HG02840 (cell line): ENCODE measurements around the gene NSMCE1.

ENCODE experiments used
- ATAC-seq: cut with Tn5 transposase; IDR thresholded peaks from one replicate; pipeline ENCODE4 v1.9.1; 2021; ENCODE audit warnings: mild to moderate bottlenecking, moderate library complexity, moderate number of reproducible peaks; ENCODE audit not compliant: unreplicated experiment, low FRiP score

The NSMCE1 gene, protein sequence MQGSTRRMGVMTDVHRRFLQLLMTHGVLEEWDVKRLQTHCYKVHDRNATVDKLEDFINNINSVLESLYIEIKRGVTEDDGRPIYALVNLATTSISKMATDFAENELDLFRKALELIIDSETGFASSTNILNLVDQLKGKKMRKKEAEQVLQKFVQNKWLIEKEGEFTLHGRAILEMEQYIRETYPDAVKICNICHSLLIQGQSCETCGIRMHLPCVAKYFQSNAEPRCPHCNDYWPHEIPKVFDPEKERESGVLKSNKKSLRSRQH

GRCh38 chr16:27268376-27269299 is at the start of gene NSMCE1:
Gene NSMCE1 (minus strand): TSS chr16:27268772. CDS start chr16:27257570, 11,202 bp downstream.
- ATAC-seq: peak; percentile 86

DNA sequence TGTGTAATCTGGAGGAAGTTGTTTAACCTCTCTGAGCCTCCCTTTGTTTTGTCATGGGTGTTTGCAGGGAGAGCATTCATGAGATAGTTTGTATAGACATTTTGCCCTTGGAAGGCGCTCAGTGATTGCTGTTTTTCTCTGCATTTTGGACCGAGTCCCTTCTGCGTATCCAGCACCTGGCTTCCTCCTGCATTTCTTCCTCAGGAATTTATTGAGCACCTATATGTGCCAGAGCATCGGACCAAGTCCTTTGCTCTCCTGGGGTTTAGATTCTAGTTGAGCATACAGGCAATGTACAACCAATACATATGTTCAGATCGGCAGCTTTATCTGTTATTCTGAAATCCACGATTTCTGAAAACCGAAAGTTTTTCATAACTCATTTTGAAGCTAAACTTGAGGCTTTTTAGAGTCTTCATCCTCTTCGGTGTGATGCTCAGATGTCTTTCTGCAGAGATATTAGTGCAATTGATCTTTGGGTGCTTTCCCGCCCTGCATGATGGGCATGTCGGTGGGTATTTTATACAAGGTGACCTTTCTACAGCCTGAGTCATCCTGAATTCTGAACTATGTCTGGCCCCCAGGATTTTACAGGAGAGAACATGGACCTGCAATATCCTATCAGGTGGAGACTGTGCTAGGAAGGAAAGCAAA is 49.3 kb upstream of the NSMCE1 start:
- no peak for ATAC-seq

GRCh38 chr16:27317320-27317719 is 48.7 kb upstream of the NSMCE1 start:
- no peak for ATAC-seq

GRCh38 chr16:27316038-27316680 is 47.6 kb upstream of the NSMCE1 start:
- ATAC-seq: no peak

DNA sequence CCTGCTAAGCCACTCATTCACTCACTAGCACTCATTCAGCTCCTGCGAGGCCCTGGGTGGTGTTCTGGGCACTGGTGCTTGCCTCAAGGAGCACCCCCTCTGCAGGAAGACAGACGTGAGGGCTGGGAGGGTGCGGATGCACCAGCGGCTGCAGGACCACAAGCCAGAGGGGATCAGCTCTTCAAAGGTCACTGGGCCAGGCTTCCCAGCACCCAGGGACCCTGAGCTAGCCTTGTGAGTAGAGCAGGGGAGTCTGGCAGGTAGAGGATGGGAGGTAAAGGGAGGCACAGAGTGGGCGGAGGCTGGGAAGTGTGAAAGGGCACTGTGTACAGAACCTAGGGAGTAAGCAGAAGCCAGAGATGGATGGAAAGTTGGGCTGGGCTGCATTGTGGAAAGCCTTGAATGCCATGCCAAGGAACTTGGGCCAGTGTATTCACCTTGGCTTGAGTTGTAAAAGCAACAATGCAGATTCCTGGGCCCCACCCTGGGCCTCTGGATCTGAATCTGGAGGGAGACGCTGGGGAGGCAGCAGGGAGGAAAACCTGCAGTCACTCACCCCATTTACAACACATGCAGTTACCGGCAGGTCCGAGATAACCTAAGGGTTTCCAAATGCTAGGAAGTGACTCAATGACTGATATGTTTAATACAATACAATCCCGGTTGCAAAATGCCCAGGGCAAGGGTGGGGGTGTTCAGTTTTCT is 46.9 kb upstream of the NSMCE1 start:
- ATAC-seq: no peak

DNA sequence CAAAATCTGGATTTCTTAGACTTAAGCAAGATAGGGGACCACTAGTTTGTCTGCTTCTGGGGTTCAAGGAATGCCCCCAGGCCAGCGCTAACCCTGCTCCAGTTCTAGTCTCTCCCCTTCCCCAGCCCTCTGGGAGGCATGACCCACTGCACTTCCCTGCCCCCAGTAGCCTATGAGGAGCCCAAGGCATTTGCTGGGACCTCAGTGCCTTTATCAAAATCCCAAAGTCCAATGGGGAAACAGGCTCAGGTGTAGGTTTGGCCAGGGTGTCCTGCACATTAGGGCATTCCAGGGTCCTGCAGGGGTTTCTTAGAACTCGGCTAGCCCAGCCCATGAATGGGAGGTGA is 46.4 kb upstream of the NSMCE1 start:
- no peak for ATAC-seq

DNA sequence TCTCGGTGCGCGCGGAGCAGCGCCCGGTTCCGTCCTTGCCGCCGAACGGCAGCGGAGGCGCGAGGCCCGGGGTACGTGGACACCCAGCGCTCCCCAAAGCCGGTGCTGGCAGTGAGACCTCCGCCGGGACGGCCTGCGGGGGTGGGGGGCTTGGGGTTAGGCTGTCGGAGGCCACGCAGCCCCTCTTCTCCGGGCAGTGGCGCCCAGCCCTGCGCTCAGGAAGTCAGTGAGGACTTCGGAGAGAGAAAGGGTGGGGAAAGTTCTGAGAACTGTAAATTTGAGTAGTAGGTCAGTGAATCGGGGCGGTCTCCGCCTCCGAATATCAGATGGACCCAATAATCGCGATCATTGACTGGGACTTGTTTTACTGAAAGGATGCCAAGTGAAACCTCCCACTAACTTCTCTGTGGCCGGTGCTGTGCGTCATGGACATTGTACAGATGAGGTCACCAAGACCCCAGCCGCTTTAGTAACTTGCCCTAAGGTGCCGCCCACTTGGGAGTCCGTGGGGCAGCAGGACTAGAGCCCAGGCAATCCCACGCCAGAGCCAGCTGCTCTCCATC is 45.7 kb upstream of the NSMCE1 start:
- ATAC-seq: no peak

GRCh38 chr16:27313422-27314160 is 45.0 kb upstream of the NSMCE1 start, which contains the start of gene IL4R:
Gene IL4R (plus strand): TSS chr16:27313974. CDS start chr16:27340204, 26,230 bp downstream.
- no peak for ATAC-seq

DNA sequence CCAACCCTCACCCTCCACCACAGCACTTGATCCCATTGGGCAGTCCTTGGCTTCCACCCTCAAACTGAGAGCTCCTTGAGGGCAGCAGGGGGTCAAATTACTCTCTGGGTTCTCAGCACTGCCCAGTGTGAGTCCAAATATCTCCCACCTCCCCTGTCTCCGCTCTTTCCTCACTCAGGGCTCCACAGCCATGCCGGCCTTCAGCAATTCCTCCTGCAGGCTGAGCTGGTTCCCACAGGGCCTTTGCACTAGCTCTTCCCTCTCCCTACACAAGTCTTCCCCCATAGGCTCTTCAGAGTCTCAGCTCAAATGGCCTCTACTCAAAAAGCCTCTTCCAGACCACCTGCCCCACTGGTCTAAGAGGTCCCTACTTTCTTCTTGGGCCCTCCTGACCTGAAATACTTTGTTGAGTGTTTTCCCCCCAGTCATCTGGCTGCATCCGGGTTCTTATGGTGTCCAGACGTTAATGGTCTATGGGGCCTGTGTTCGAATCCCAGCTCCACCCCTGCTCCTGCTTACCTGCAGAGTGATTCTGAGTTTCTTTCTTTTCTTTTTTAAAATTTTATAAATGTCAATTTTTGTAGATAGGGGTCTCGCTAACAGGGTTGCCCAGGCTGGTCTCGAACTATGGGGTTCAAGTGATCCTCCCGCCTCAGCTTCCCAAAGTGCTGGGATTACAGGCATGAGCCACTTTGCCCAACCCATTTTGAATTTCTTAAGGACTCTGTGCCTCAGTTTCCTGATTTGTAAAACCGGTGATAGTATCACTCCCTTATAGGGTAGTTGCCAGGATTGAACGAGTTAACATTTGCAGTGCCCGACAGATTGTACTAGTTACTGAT is 44.2 kb upstream of the NSMCE1 start:
- no peak for ATAC-seq

DNA sequence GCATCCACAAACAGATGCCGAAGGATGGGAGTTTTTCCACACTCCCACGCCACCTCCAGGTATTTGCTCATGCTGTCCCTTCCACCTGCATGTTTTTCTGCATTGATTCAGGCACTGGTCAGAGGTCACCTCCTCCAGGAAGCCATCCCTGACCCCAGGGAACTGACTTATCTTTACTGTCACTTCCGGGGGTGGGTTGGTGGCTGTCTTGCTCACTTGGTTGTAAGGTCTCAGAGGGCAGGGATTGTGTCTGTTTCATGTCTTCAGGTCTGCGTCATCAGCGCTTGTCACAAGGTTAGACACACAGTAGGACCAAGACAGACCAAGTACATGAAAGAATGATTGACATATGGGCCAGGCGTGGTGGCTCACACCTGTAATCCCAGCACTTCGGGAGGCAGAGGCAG is 43.3 kb upstream of the NSMCE1 start:
- ATAC-seq: no peak

GRCh38 chr16:27311448-27311830 is 42.9 kb upstream of the NSMCE1 start:
- ATAC-seq: no peak

DNA sequence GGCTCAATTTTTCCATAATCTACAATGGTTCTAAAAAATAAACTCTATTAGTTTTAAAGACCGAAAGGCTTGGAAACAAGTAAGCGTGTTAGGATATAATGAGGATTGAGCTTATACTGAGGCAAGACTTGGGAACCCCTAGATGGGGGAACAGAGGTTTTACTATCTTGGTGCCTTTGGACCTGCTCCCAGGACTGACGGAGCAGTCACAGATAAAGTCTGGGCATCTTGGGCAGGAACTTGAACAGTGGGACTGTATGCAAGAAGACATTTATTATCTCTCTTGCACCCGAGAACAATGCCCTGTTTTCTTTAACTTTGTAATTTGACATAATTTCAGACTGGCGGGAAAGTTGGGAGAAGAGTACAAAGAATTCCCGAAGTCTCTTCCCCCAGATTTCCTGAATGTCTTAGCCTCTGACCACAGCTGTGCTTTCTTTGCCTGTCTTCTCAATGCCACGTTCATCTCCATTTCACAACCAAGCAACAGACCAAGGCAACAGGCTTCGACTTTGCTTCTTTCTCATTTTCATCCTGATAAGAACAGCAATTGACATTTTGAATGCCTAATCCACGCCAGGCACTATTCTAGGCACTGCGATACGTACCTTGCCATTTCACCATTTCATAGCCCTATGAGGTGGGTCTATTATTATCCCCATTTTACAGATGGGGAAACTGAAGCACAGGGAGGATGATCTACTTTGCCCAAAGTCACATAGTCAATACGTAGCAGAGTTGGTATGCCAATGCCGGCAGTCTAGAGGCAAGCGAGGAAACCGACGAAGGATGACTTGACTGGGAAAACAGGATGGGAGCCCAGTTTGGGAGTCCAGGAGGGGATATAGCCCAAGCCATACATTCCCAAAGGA is 42.2 kb upstream of the NSMCE1 start:
- ATAC-seq: no peak

GRCh38 chr16:27308792-27309191 is 40.2 kb upstream of the NSMCE1 start:
- no peak for ATAC-seq

DNA sequence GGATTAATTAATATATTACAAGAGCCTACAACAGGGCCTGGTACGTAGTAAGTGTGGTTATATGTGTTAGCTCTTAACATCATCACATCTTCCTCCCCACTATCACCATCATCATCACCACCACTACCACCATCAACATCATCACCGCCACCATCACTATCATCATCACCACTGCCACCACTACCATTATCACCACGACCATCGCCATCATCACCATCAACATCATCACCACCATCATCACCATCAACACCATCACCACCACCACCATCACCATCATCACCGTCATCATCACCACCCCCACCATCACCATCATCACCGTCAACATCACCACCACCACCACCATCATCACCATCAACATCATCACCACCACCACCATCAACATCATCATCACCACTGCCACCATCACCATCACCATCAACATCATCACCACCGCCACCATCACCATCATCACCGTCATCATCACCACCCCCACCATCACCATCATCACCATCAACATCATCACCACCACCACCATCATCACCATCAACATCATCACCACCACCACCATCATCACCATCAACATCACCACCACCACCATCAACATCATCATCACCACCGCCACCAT is 37.4 kb upstream of the NSMCE1 start:
- ATAC-seq: no peak

DNA sequence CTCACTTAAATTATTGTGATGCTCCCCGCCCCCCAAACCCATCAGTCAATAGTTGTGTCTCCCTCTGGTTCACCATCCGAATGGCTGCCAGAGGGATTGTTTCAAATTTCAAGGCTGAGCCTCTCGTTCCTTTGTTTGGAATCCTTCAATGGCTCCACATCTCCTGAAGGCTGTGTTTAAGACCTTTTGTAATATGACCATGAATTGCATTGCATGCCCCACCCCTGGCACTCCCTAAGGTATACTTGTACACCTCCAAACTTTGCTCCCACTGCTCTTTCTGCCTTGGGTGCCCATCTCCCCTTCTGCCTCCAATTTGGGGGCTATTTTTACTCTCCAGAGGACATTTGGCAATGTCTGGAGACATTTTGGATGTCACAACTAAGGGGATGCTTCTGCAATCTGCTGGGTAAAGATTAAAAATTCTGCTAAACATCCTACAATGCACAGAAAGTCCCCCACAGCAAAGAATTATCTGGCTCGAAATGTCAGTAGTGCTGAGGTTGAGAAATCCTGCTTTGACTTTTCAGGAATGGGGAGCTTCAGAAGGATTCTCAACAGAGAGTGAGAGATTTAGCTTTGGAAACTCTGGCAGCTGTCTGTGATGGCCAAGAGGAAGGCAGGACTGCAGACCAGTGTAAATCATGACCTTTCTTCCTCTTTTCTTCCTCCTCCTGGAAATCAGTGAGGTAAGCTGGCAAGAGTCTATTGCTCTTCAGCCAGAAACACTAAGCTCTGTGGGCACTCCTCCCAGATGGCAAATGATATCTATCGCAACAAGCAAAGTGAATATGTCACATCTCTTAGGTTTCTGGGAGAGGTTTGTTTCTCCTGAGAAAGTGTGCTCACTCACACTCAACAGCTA is 36.5 kb upstream of the NSMCE1 start:
- no peak for ATAC-seq

DNA sequence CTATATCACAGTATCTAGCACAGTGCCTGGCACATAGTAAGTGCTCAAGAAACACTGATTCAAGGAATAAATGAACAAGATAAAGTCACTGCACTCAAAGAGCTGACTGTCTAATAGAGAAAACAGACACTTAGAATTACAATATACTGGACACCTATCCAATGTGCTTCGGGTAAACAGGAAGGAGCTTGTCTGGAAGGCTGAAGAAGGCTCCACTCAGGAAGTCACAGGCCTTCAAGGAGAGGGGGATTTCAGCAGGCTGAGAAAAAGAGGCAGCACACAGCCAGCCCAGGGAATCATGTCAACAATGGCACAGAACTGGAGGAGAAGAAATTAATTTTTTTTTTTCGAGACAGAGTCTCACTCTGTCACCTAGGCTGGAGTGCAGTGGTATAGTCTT is 35.5 kb upstream of the NSMCE1 start:
- no peak for ATAC-seq
